SK-N-MC (cell line): ENCODE data around the gene ZNF362.

Experiments used
- EZH2 ChIP-seq: fragments of 200-600 bp; sonication (generic); IDR thresholded peaks from one replicate; pipeline ENCODE4 v1.6.1; 2017; ENCODE audit warnings: antibody characterized with exemption
- POLR2AphosphoS5 ChIP-seq: IDR thresholded peaks from 2 replicates; pipeline ENCODE4 v1.6.1; 2012; ENCODE audit warnings: mild to moderate bottlenecking, low read depth, low read length, borderline replicate concordance

DNA sequence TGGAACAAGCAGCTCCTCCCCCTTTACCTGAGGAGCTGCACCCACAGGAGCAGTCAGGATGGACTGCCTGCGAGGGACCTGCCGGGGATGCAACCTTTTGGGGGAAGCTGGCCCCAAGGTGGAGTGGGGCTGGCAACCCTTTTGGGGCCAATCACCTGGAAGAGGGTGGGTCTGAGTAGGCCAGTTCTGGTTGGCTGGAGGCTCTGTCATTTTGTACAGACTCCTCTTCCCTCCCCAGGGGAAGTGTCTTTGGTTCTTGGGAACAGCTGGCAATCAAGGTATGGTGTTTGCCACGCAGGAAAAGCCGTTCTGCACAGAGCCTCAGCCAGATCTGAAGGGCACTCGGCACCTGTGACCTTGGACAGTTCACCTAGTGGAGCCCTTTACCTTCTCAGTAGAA, 64.9 kb downstream of the ZNF362 start:
- TF ChIP-seq POLR2AphosphoS5 = no peak
- no peak for TF ChIP-seq EZH2
